H9 (cell line): Measurements from ENCODE around the gene ARHGAP12. TPM values are rescaled to one million over a fixed set of nuclear protein-coding genes. Genes with fewer than 3 reads are reported as not detected.

Source experiments
- DNase-seq: peaks from one replicate; pipeline ENCODE4 v3.0.0-alpha.2; 2017
- H2AFZ ChIP-seq: one replicate; pipeline ENCODE4 v1.6.1; 2013; ENCODE audit warnings: mild to moderate bottlenecking, low read length, control low read depth, moderate library complexity
- H2AK5ac ChIP-seq: 2 replicates; pipeline ENCODE4 v1.6.1; 2013; ENCODE audit warnings: low read length, control low read depth, mixed read lengths; ENCODE audit not compliant: insufficient read length
- H2BK120ac ChIP-seq: one replicate; pipeline ENCODE4 v1.6.1; 2013; ENCODE audit warnings: low read depth, mild to moderate bottlenecking, low read length, control low read depth, inconsistent platforms; ENCODE audit not compliant: poor library complexity, severe bottlenecking
- H2BK12ac ChIP-seq: 2 replicates; pipeline ENCODE4 v1.6.1; 2013; ENCODE audit warnings: low read length, control low read depth, mixed read lengths, low read depth; ENCODE audit not compliant: insufficient read length
- H2BK15ac ChIP-seq: 2 replicates; pipeline ENCODE4 v1.6.1; 2013; ENCODE audit warnings: low read depth, low read length, control low read depth
- H2BK20ac ChIP-seq: one replicate; pipeline ENCODE4 v1.6.1; 2013; ENCODE audit warnings: low read depth, mild to moderate bottlenecking, low read length, control low read depth, inconsistent platforms; ENCODE audit not compliant: poor library complexity, severe bottlenecking
- H2BK5ac ChIP-seq: 2 replicates; pipeline ENCODE4 v1.6.1; 2013; ENCODE audit warnings: low read length, control low read depth, mixed read lengths; ENCODE audit not compliant: insufficient read length
- H3K14ac ChIP-seq: 2 replicates; pipeline ENCODE4 v1.6.1; 2013; ENCODE audit warnings: low read length, control low read depth; ENCODE audit not compliant: insufficient read depth
- H3K18ac ChIP-seq: 2 replicates; pipeline ENCODE4 v1.6.1; 2013; ENCODE audit warnings: low read depth, mild to moderate bottlenecking, mixed read lengths, low read length, control low read depth; ENCODE audit not compliant: insufficient read length
- H3K23ac ChIP-seq: 2 replicates; pipeline ENCODE4 v1.6.1; 2013; ENCODE audit warnings: low read length, control low read depth, mixed read lengths, low read depth; ENCODE audit not compliant: insufficient read length
- H3K23me2 ChIP-seq: 2 replicates; pipeline ENCODE4 v1.6.1; 2013; ENCODE audit warnings: low read depth, mild to moderate bottlenecking, mixed read lengths, low read length, control low read depth; ENCODE audit not compliant: insufficient read length, poor library complexity, severe bottlenecking
- H3K27ac ChIP-seq: 2 replicates; pipeline ENCODE4 v1.5.1; 2013; ENCODE audit warnings: low read length, control low read depth, mixed read lengths, low read depth; ENCODE audit not compliant: insufficient read length
- H3K27me3 ChIP-seq: 2 replicates; pipeline ENCODE4 v1.6.1; 2013; ENCODE audit warnings: low read length, control low read depth, inconsistent platforms; ENCODE audit not compliant: insufficient read depth
- H3K4ac ChIP-seq: 2 replicates; pipeline ENCODE4 v1.6.1; 2013; ENCODE audit warnings: low read depth, mild to moderate bottlenecking, control low read depth, inconsistent platforms, low read length, moderate library complexity
- H3K4me1 ChIP-seq: 2 replicates; pipeline ENCODE4 v1.6.1; 2013; ENCODE audit warnings: low read length, control low read depth, inconsistent platforms; ENCODE audit not compliant: insufficient read depth
- H3K4me2 ChIP-seq: 2 replicates; pipeline ENCODE4 v1.6.1; 2013; ENCODE audit warnings: low read length, control low read depth, mixed read lengths; ENCODE audit not compliant: insufficient read length, insufficient read depth
- H3K56ac ChIP-seq: 2 replicates; pipeline ENCODE4 v1.6.1; 2013; ENCODE audit warnings: low read depth, mild to moderate bottlenecking, mixed read lengths, low read length, control low read depth; ENCODE audit not compliant: insufficient read length
- H3K79me1 ChIP-seq: 2 replicates; pipeline ENCODE4 v1.6.1; 2013; ENCODE audit warnings: low read depth, mild to moderate bottlenecking, moderate library complexity, low read length, control low read depth, inconsistent platforms; ENCODE audit not compliant: insufficient read depth, poor library complexity, severe bottlenecking
- H3K79me2 ChIP-seq: 2 replicates; pipeline ENCODE4 v1.6.1; 2013; ENCODE audit warnings: low read length, control low read depth, inconsistent platforms; ENCODE audit not compliant: insufficient read depth
- H3K9ac ChIP-seq: 2 replicates; pipeline ENCODE4 v1.6.1; 2013; ENCODE audit warnings: low read length, control low read depth, mixed read lengths; ENCODE audit not compliant: insufficient read length; ENCODE audit errors: extremely low read depth
- H3K9me3 ChIP-seq: one replicate; pipeline ENCODE4 v1.6.1; 2013; ENCODE audit warnings: low read depth, low read length, inconsistent platforms; ENCODE audit not compliant: control insufficient read depth
- H3T11ph ChIP-seq: one replicate; pipeline ENCODE4 v1.6.1; 2013; ENCODE audit warnings: mild to moderate bottlenecking, low read length, control low read depth, inconsistent platforms
- H4K20me1 ChIP-seq: one replicate; pipeline ENCODE4 v1.6.1; 2013; ENCODE audit not compliant: control insufficient read depth, insufficient read length, insufficient read depth
- H4K5ac ChIP-seq: 2 replicates; pipeline ENCODE4 v1.6.1; 2013; ENCODE audit warnings: low read depth, mild to moderate bottlenecking, mixed read lengths, low read length, control low read depth; ENCODE audit not compliant: insufficient read length
- H4K8ac ChIP-seq: replicated peaks from 2 replicates; pipeline ENCODE4 v1.6.1; 2013; ENCODE audit warnings: low read length, control low read depth, mixed read lengths, low read depth; ENCODE audit not compliant: insufficient read length
- H4K91ac ChIP-seq: 2 replicates; pipeline ENCODE4 v1.6.1; 2013; ENCODE audit warnings: low read depth, mild to moderate bottlenecking, moderate library complexity, mixed read lengths, low read length, control low read depth; ENCODE audit not compliant: insufficient read length
- H3K27ac Mint-ChIP-seq, 3 experiments: 2 replicates in 2 of 3; 3 replicates in 1 of 3; pipeline ENCODE4 v1.8.0; 2020 to 2021; ENCODE audit warnings: mixed read lengths in 3 of 3, mild to moderate bottlenecking in 1 of 3, moderate library complexity in 1 of 3
- H3K27me3 Mint-ChIP-seq: 2 replicates; pipeline ENCODE4 v1.8.0; 2021; ENCODE audit warnings: low read depth, mild to moderate bottlenecking, moderate library complexity, mixed read lengths
- H3K36me3 Mint-ChIP-seq, 3 experiments: 2 replicates in 2 of 3; 3 replicates in 1 of 3; pipeline ENCODE4 v1.8.0; 2020 to 2021; ENCODE audit warnings: low read depth in 3 of 3, mixed read lengths in 3 of 3; ENCODE audit not compliant: insufficient read depth in 1 of 3
- H3K4me1 Mint-ChIP-seq, 2 experiments: 2 replicates each; pipeline ENCODE4 v1.8.0; 2020; ENCODE audit warnings: mixed read lengths in 2 of 2
- H3K4me3 Mint-ChIP-seq, 2 experiments: 2 replicates in 1 of 2; 3 replicates in 1 of 2; pipeline ENCODE4 v1.8.0; 2020 to 2021; ENCODE audit warnings: mild to moderate bottlenecking in 2 of 2, mixed read lengths in 2 of 2, moderate library complexity in 1 of 2
- H3K9me3 Mint-ChIP-seq, 2 experiments: 2 replicates in 1 of 2; 3 replicates in 1 of 2; pipeline ENCODE4 v1.8.0; 2020; ENCODE audit warnings: mild to moderate bottlenecking in 2 of 2, mixed read lengths in 2 of 2, moderate library complexity in 1 of 2
- CTCF ChIP-seq: fragments of 200-600 bp; sonication (generic); conservative IDR thresholded peaks from 3 replicates; pipeline ENCODE4 v1.8.0; 2021; ENCODE audit warnings: antibody characterized with exemption, mild to moderate bottlenecking
- WGBS: extraction: QIAGEN DNeasy Blood & Tissue Kit; methylation state at CpG from one replicate; pipeline ENCODE4 v1.1.7; 2013; ENCODE audit warnings: missing lambda C conversion rate, low lambda C conversion rate, mixed read lengths; ENCODE audit not compliant: insufficient read length; ENCODE audit errors: extremely low coverage; 5-methylcytosine and 5-hydroxymethylcytosine counted together
- total RNA-seq: library from RNA; stranded (reverse); gene quantifications from 2 replicates; pipeline ENCODE4 v1.2.1, GENCODE V29; 2021

The ARHGAP12 gene
- total RNA-seq, 1 experiment from 2014 or later, result 34.3 TPM

DNA sequence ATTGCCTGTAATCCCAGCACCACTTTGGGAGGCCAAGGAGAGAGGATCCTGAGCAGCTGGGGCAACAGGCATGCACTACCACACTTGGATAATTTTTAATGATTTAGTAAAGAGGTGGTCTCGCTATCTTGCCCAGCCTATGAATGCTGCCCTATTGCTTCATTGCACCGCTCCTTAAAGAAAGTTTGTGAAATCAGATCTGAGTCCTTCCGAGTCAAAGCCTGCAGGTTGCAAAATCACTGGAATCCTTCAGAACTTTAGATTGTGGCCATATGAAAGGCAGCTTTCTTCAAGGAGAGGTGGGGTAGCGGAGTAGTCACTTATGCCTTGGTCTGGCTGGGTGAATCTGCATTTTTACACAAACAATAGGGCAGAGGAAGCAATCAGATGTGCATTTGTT is 166.3 kb downstream of the ARHGAP12 start:
- Histone ChIP-seq H4K91ac (no peak overlapping the region), H3K9me3 (no peaks in the 10 kb centered on the region), H3K27ac (no peak overlapping the region), H4K5ac (no peak overlapping the region), H3K4ac (no peak overlapping the region), H4K20me1 (no peaks in the 10 kb centered on the region), H3T11ph (no peak overlapping the region), H3K79me1 (no peaks in the 10 kb centered on the region), H2AK5ac (no peak overlapping the region), H3K9ac (no peak overlapping the region), H3K4me2 (no peak overlapping the region), H3K79me2 (no peaks in the 10 kb centered on the region), H2BK12ac (no peak overlapping the region), H3K56ac (no peak overlapping the region), H4K8ac (no peak overlapping the region), H2BK120ac (no peak overlapping the region), H3K23ac (no peak overlapping the region), H2BK15ac (no peak overlapping the region), H2AFZ (no peak overlapping the region), H3K27me3 (no peaks in the 10 kb centered on the region), H2BK20ac (no peak overlapping the region), H3K23me2 (peaks cover 4% of the 10 kb centered on the region), H3K14ac (no peak overlapping the region), H2BK5ac (no peak overlapping the region), H3K18ac (no peak overlapping the region), H3K4me1 (peaks cover under 1% of the 10 kb centered on the region; the same call in 1 of the 2 replicates)
- TF ChIP-seq CTCF, result no peak
- Mint-ChIP-seq H3K36me3 (peaks cover 9 to 23% (median 19%) of the 10 kb centered on the region in 3 experiments), H3K9me3 (peaks cover 21 to 22% of the 10 kb centered on the region in 2 experiments), H3K4me1 (peaks cover 41 to 48% of the 10 kb centered on the region in 2 experiments), H3K4me3 (no peak overlapping the region), H3K27ac (peak overlapping the region in 1 of 3 experiments; percentile 52; a peak in 1 of 7 replicates), H3K27me3 (peaks cover 3% of the 10 kb centered on the region; the same call in 1 of the 2 replicates)
- no CpG with 5 or more reads among the region's 4 CpGs for WGBS
- DNase-seq, result no peak
